ENCODE results near the gene KCNIP4. TPM values are rescaled to one million over a fixed set of nuclear protein-coding genes. Genes with fewer than 3 reads are reported as not detected.

Gene KCNIP4
- total and polyA plus RNA-seq, 2 experiments from 2014 or later: 0.65 TPM; not detected in 1

- Histone ChIP-seq H3F3A (ENCODE audit: insufficient read depth) (no peaks in the 10 kb centered on the region), H3K9me3 (ENCODE audit: low read depth) (no peaks in the 10 kb centered on the region), H3K4me1 (ENCODE audit: insufficient read depth) (no peaks in the 10 kb centered on the region), H2AFZ (no peak overlapping the region), H4K20me1 (ENCODE audit: insufficient read depth) (no peaks in the 10 kb centered on the region), H3K4me3 (no peak overlapping the region), H3K9ac (no peak overlapping the region), H3K36me3 (ENCODE audit: low read depth) (no peaks in the 10 kb centered on the region), H3K9me2 (ENCODE audit: insufficient read depth) (no peaks in the 10 kb centered on the region), H3K27me3 (replicated peaks; ENCODE audit: insufficient read depth) (no peaks in the 10 kb centered on the region), H3K27ac (no peak overlapping the region), H3K4me2 (ENCODE audit: unreplicated experiment) (no peak overlapping the region), H3K79me2 (ENCODE audit: insufficient read depth) (no peaks in the 10 kb centered on the region)
- in situ Hi-C loops (cut with MboI): no loop called here
- TF ChIP-seq EZH2phosphoT487 (IDR thresholded peaks at IDR 0.05; ENCODE audit: insufficient read depth, low read depth) (no peak), EZH2 (IDR thresholded peaks at IDR 0.05; ENCODE audit: insufficient read depth, poor library complexity, severe bottlenecking) (no peak)
- 28 to 32% methylated on average over 5 of the region's 5 CpGs for WGBS, 2 experiments (ENCODE audit: low coverage in 1 of 2, low lambda C conversion rate in 2 of 2, missing lambda C conversion rate in 2 of 2)
- no peak for DNase-seq
These were observed 534.7 kb downstream of the KCNIP4 start for GRCh38 chr4:21413807-21414370.

- no peaks in the 10 kb centered on the region for H3F3A ChIP-seq (ENCODE audit: insufficient read depth)
- DNase-seq: no peak
- no peaks in the 10 kb centered on the region for H3K27me3 ChIP-seq (replicated peaks; ENCODE audit: insufficient read depth)
- H3K4me1 ChIP-seq (ENCODE audit: insufficient read depth): no peaks in the 10 kb centered on the region
- H3K9ac ChIP-seq: no peak overlapping the region
- H3K79me2 ChIP-seq (ENCODE audit: insufficient read depth): no peaks in the 10 kb centered on the region
- no peaks in the 10 kb centered on the region for H3K9me2 ChIP-seq (ENCODE audit: insufficient read depth)
- H2AFZ ChIP-seq: no peak overlapping the region
- H3K36me3 ChIP-seq (ENCODE audit: low read depth): no peaks in the 10 kb centered on the region
- H3K9me3 ChIP-seq (ENCODE audit: low read depth): no peaks in the 10 kb centered on the region
- H3K4me3 ChIP-seq: no peak overlapping the region
- no peak overlapping the region for H3K4me2 ChIP-seq (ENCODE audit: unreplicated experiment)
- no peaks in the 10 kb centered on the region for H4K20me1 ChIP-seq (ENCODE audit: insufficient read depth)
- WGBS, 2 experiments (ENCODE audit: low coverage in 1 of 2, low lambda C conversion rate in 2 of 2, missing lambda C conversion rate in 2 of 2): 0% methylated on average over 1 of the region's 1 CpG
- no peak overlapping the region for H3K27ac ChIP-seq
- in situ Hi-C loops (cut with MboI): no loop called here
- TF ChIP-seq EZH2 (IDR thresholded peaks at IDR 0.05; ENCODE audit: insufficient read depth, poor library complexity, severe bottlenecking) (no peak), EZH2phosphoT487 (IDR thresholded peaks at IDR 0.05; ENCODE audit: insufficient read depth, low read depth) (no peak)
These were observed 537.5 kb downstream of the KCNIP4 start for GRCh38 chr4:21411086-21411485.

GRCh38 chr4:21410372-21410771 lies 538.2 kb downstream of the KCNIP4 start:
- in situ Hi-C loops (cut with MboI): no loop called here
- 12 to 15% methylated on average over 4 of the region's 4 CpGs for WGBS, 2 experiments (ENCODE audit: low coverage in 1 of 2, low lambda C conversion rate in 2 of 2, missing lambda C conversion rate in 2 of 2)
- H3K9me2 ChIP-seq (ENCODE audit: insufficient read depth): no peaks in the 10 kb centered on the region
- no peaks in the 10 kb centered on the region for H3F3A ChIP-seq (ENCODE audit: insufficient read depth)
- H3K9me3 ChIP-seq (ENCODE audit: low read depth): no peaks in the 10 kb centered on the region
- no peak for TF ChIP-seq EZH2 (IDR thresholded peaks at IDR 0.05; ENCODE audit: insufficient read depth, poor library complexity, severe bottlenecking)
- TF ChIP-seq EZH2phosphoT487 (IDR thresholded peaks at IDR 0.05; ENCODE audit: insufficient read depth, low read depth): no peak
- no peaks in the 10 kb centered on the region for H3K79me2 ChIP-seq (ENCODE audit: insufficient read depth)
- H3K4me3 ChIP-seq: no peak overlapping the region
- H2AFZ ChIP-seq: no peak overlapping the region
- no peak overlapping the region for H3K9ac ChIP-seq
- H3K4me2 ChIP-seq (ENCODE audit: unreplicated experiment): no peak overlapping the region
- H3K27me3 ChIP-seq (replicated peaks; ENCODE audit: insufficient read depth): no peaks in the 10 kb centered on the region
- H3K36me3 ChIP-seq (ENCODE audit: low read depth): no peaks in the 10 kb centered on the region
- H3K4me1 ChIP-seq (ENCODE audit: insufficient read depth): no peaks in the 10 kb centered on the region
- no peak for DNase-seq
- H4K20me1 ChIP-seq (ENCODE audit: insufficient read depth): no peaks in the 10 kb centered on the region
- H3K27ac ChIP-seq: no peak overlapping the region

- DNase-seq: no peak
- no peak overlapping the region for H3K9ac ChIP-seq
- no peaks in the 10 kb centered on the region; the same call in 1 of the 2 replicates for H3K27me3 ChIP-seq (replicated peaks; ENCODE audit: insufficient read depth)
- WGBS, 2 experiments (ENCODE audit: low coverage in 1 of 2, low lambda C conversion rate in 2 of 2, missing lambda C conversion rate in 2 of 2): 5 to 7% methylated on average over 4 of the region's 4 CpGs
- H3K27ac ChIP-seq: no peak overlapping the region
- no peak overlapping the region for H2AFZ ChIP-seq
- H3K4me2 ChIP-seq (ENCODE audit: unreplicated experiment): no peak overlapping the region
- H3K9me2 ChIP-seq (ENCODE audit: insufficient read depth): no peaks in the 10 kb centered on the region
- H3K36me3 ChIP-seq (ENCODE audit: low read depth): no peaks in the 10 kb centered on the region
- H4K20me1 ChIP-seq (ENCODE audit: insufficient read depth): no peaks in the 10 kb centered on the region
- no peak overlapping the region for H3K4me3 ChIP-seq
- no peaks in the 10 kb centered on the region for H3F3A ChIP-seq (ENCODE audit: insufficient read depth)
- no peaks in the 10 kb centered on the region for H3K9me3 ChIP-seq (ENCODE audit: low read depth)
- H3K79me2 ChIP-seq (ENCODE audit: insufficient read depth): no peaks in the 10 kb centered on the region
- in situ Hi-C loops (cut with MboI): no loop called here
- TF ChIP-seq EZH2phosphoT487 (IDR thresholded peaks at IDR 0.05; ENCODE audit: insufficient read depth, low read depth): no peak
- no peak for TF ChIP-seq EZH2 (IDR thresholded peaks at IDR 0.05; ENCODE audit: insufficient read depth, poor library complexity, severe bottlenecking)
- H3K4me1 ChIP-seq (ENCODE audit: insufficient read depth): no peaks in the 10 kb centered on the region
These were observed 560.9 kb downstream of the KCNIP4 start for GRCh38 chr4:21387683-21388082.

Measured in GM23248 (cell line).